ENCODE data around the gene RABGAP1L. TPM values are rescaled to one million over a fixed set of nuclear protein-coding genes. Genes with fewer than 3 reads are reported as not detected.

Gene RABGAP1L
- total RNA-seq, 1 experiment from 2014 or later = 29.3 TPM

DNA sequence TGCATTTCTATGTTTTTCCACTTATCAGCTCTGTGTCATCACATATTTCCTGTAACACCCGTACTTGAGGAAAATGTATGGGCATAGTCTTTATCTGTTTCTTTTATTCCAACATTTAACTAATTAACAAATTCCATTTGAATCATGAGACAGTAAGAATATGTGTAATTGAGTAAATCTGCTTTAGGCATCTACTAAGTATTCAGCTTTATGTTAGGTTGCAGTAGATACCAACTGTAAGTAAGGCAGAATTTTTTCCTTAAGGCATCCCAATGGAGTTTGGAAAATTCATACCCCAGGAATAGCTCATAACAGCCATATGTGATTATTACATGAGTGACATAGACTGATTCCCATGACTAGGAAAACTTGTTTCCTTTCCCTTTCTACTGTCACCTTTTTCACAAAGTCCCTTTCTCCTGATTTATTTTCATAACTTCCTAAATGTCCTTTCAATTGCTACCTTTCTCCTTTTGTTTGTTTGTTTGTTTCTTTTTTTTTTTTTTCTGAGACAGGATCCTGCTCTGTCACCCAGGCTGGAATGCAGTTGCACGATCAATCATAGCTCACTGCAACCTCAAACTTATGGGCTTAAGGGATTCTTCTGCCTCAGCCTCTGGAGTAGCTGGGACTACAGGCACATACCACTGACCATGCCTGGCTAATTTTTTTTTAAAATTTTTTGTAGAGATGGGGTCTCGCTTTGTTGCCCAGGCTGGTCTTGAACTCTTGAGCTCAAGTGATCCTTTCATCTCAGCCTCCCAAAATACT is 780.6 kb downstream of the RABGAP1L start:
- no peak overlapping the region for H3K9ac ChIP-seq (ENCODE audit: low read length)
- no peaks in the 10 kb centered on the region for H3K9me3 ChIP-seq (ENCODE audit: control insufficient read depth in 1 of 2, insufficient read depth in 1 of 2, low read depth in 1 of 2, low read length in 2 of 2)
- no peaks in the 10 kb centered on the region for H3K79me2 ChIP-seq (ENCODE audit: insufficient read depth, low read length)
- no peaks in the 10 kb centered on the region for H4K20me1 ChIP-seq (ENCODE audit: insufficient read depth)
- no peaks in the 10 kb centered on the region for H3K27me3 ChIP-seq (ENCODE audit: insufficient read depth, low read length)
- H3K27ac ChIP-seq (ENCODE audit: low read depth, low read length) = no peak overlapping the region
- H3K4me2 ChIP-seq (ENCODE audit: low read length) = no peak overlapping the region
- DNase-seq (ENCODE audit: low read depth, low spot score) (no peak), ATAC-seq (no peak)
- BruUV-seq (replicated peaks) = no TSS peak
- RAD21 ChIA-PET (ENCODE audit: low non-redundant PET in 1 of 2, low total read pairs in 2 of 2, uncharacterized antibody in 2 of 2, unreplicated experiment in 2 of 2) = no interaction called here
- H3K9me2 ChIP-seq (ENCODE audit: insufficient read depth) = no peaks in the 10 kb centered on the region
- CTCF ChIA-PET = no interaction called here
- POLR2A ChIA-PET = no interaction called here
- intact Hi-C loops (cut with micrococcal nuclease) = no loop called here
- no peak overlapping the region for H2AFZ ChIP-seq (ENCODE audit: low read depth, low read length, poor library complexity, severe bottlenecking)
- TF ChIP-seq CBX3 (IDR thresholded peaks at IDR 0.05; ENCODE audit: low read depth) = no peak
- TF ChIP-seq CEBPB (IDR thresholded peaks at IDR 0.05; ENCODE audit: low read depth) = no peak
- no peaks in the 10 kb centered on the region for H3K4me1 ChIP-seq (ENCODE audit: control insufficient read depth in 1 of 2, insufficient read depth in 2 of 2, low read length in 2 of 2)
- no peak overlapping the region for H3K4me3 ChIP-seq (replicated peaks in 1 of 2; ENCODE audit: low read depth in 1 of 2, low read length in 2 of 2)
- no peaks in the 10 kb centered on the region for H3K36me3 ChIP-seq (ENCODE audit: control insufficient read depth in 1 of 2, insufficient read depth in 2 of 2, low read length in 2 of 2)

- Histone ChIP-seq H3K9ac (ENCODE audit: low read length) (no peak overlapping the region), H3K36me3 (ENCODE audit: control insufficient read depth in 1 of 2, insufficient read depth in 2 of 2, low read length in 2 of 2) (no peaks in the 10 kb centered on the region), H3K79me2 (ENCODE audit: insufficient read depth, low read length) (no peaks in the 10 kb centered on the region), H2AFZ (ENCODE audit: low read depth, low read length, poor library complexity, severe bottlenecking) (no peak overlapping the region), H3K4me2 (ENCODE audit: low read length) (no peak overlapping the region), H3K4me1 (ENCODE audit: control insufficient read depth in 1 of 2, insufficient read depth in 2 of 2, low read length in 2 of 2) (no peaks in the 10 kb centered on the region), H3K4me3 (replicated peaks in 1 of 2; ENCODE audit: low read depth in 1 of 2, low read length in 2 of 2) (no peak overlapping the region), H3K27ac (ENCODE audit: low read depth, low read length) (no peak overlapping the region), H4K20me1 (ENCODE audit: insufficient read depth) (no peaks in the 10 kb centered on the region), H3K9me3 (ENCODE audit: control insufficient read depth in 1 of 2, insufficient read depth in 1 of 2, low read depth in 1 of 2, low read length in 2 of 2) (no peaks in the 10 kb centered on the region), H3K27me3 (ENCODE audit: insufficient read depth, low read length) (no peaks in the 10 kb centered on the region), H3K9me2 (ENCODE audit: insufficient read depth) (no peaks in the 10 kb centered on the region)
- CTCF ChIA-PET = no interaction called here
- TF ChIP-seq ZNF274 (IDR thresholded peaks at IDR 0.05; ENCODE audit: low read depth, low read length) = no peak
- no peak for TF ChIP-seq POLR2AphosphoS5 (IDR thresholded peaks at IDR 0.05; ENCODE audit: low read depth, low read length)
- TF ChIP-seq TCF7L2 (IDR thresholded peaks at IDR 0.05; ENCODE audit: borderline replicate concordance, extremely low read depth, insufficient read depth, insufficient read length) = no peak
- TF ChIP-seq CEBPB (IDR thresholded peaks at IDR 0.05; ENCODE audit: low read depth) = no peak
- no peak for TF ChIP-seq CTCF (IDR thresholded peaks at IDR 0.05 in 2 of 3, conservative IDR thresholded peaks at IDR 0.05 in 1 of 3; ENCODE audit: borderline replicate concordance in 1 of 3, insufficient read depth in 1 of 3, low read depth in 2 of 3, low read length in 2 of 3)
- no peak for TF ChIP-seq POLR2A (IDR thresholded peaks at IDR 0.05; ENCODE audit: borderline replicate concordance, extremely low read depth, insufficient read depth, insufficient read length)
- no peak for TF ChIP-seq YY1 (IDR thresholded peaks at IDR 0.05; ENCODE audit: extremely low read depth, insufficient replicate concordance, low read depth, low read length)
- no peak for TF ChIP-seq CBX3 (IDR thresholded peaks at IDR 0.05; ENCODE audit: low read depth)
- no peak for TF ChIP-seq SP1 (IDR thresholded peaks at IDR 0.05; ENCODE audit: low read depth)
- TF ChIP-seq MAX (IDR thresholded peaks at IDR 0.05) = no peak
- TF ChIP-seq ELF1 (IDR thresholded peaks at IDR 0.05; ENCODE audit: borderline replicate concordance, low read depth) = no peak
- TF ChIP-seq SRF (IDR thresholded peaks at IDR 0.05; ENCODE audit: low read depth) = no peak
- TF ChIP-seq SIN3A (IDR thresholded peaks at IDR 0.05; ENCODE audit: low read depth) = no peak
- TF ChIP-seq EZH2phosphoT487 (IDR thresholded peaks at IDR 0.05; ENCODE audit: borderline replicate concordance) = no peak
- TF ChIP-seq RAD21 (IDR thresholded peaks at IDR 0.05; ENCODE audit: low read depth) = no peak
- no peak for TF ChIP-seq JUND (IDR thresholded peaks at IDR 0.05)
- no peak for TF ChIP-seq ZFX (IDR thresholded peaks at IDR 0.05)
- TF ChIP-seq EZH2 (IDR thresholded peaks at IDR 0.05) = no peak
- no peak for TF ChIP-seq EGR1 (IDR thresholded peaks at IDR 0.05; ENCODE audit: low read depth)
- no peak for TF ChIP-seq ATF3 (IDR thresholded peaks at IDR 0.05)
- intact Hi-C loops (cut with micrococcal nuclease) = no loop called here
- no peak for DNase-seq (ENCODE audit: low read depth, low spot score)
- no peak for ATAC-seq
- POLR2A ChIA-PET = no interaction called here
- RAD21 ChIA-PET (ENCODE audit: low non-redundant PET in 1 of 2, low total read pairs in 2 of 2, uncharacterized antibody in 2 of 2, unreplicated experiment in 2 of 2) = no interaction called here
- BruUV-seq (replicated peaks) = no TSS peak
Observed at GRCh38 chr1:174940646-174941175, 781.4 kb downstream of the RABGAP1L start.

Data from HCT116 (cell line).